ENCODE data around the gene NFATC2.

Gene NFATC2

GRCh38 chr20:51434026-51434425 lies 108.5 kb downstream of the NFATC2 start:
- Histone ChIP-seq H3K4me3 (ENCODE audit: insufficient read length, low read depth) (no peak overlapping the region), H3K4me1 (ENCODE audit: insufficient read depth, insufficient read length) (no peaks in the 10 kb centered on the region), H3K9me3 (ENCODE audit: insufficient read depth, low read length) (no peaks in the 10 kb centered on the region), H3K27me3 (ENCODE audit: insufficient read depth, insufficient read length) (no peaks in the 10 kb centered on the region), H3K9ac (ENCODE audit: insufficient read length, low read depth) (no peak overlapping the region), H3K36me3 (ENCODE audit: insufficient read depth, insufficient read length, low read length) (peaks cover 17% of the 10 kb centered on the region)
- no peak for DNase-seq (ENCODE audit: low read depth, low spot score)
- no peak for TF ChIP-seq YY1 (IDR thresholded peaks at IDR 0.05; ENCODE audit: insufficient read depth, insufficient read length)
- no peak for TF ChIP-seq ZNF274 (IDR thresholded peaks at IDR 0.05; ENCODE audit: low read depth, low read length)
- TF ChIP-seq SUZ12 (IDR thresholded peaks at IDR 0.05; ENCODE audit: extremely low read depth, insufficient read depth, insufficient read length): no peak

- Histone ChIP-seq H3K9ac (ENCODE audit: insufficient read length, low read depth) (no peak overlapping the region), H3K4me3 (ENCODE audit: insufficient read length, low read depth) (no peak overlapping the region), H3K27me3 (ENCODE audit: insufficient read depth, insufficient read length) (no peaks in the 10 kb centered on the region), H3K4me1 (ENCODE audit: insufficient read depth, insufficient read length) (peaks cover 7% of the 10 kb centered on the region), H3K9me3 (ENCODE audit: insufficient read depth, low read length) (no peaks in the 10 kb centered on the region), H3K36me3 (ENCODE audit: insufficient read depth, insufficient read length, low read length) (peaks cover 18% of the 10 kb centered on the region)
- TF ChIP-seq ZNF274 (IDR thresholded peaks at IDR 0.05; ENCODE audit: low read depth, low read length): no peak
- TF ChIP-seq YY1 (IDR thresholded peaks at IDR 0.05; ENCODE audit: insufficient read depth, insufficient read length): no peak
- no peak for TF ChIP-seq SUZ12 (IDR thresholded peaks at IDR 0.05; ENCODE audit: extremely low read depth, insufficient read depth, insufficient read length)
- DNase-seq (ENCODE audit: low read depth, low spot score): no peak
Observed at GRCh38 chr20:51432875-51433274, 109.6 kb downstream of the NFATC2 start.

DNA sequence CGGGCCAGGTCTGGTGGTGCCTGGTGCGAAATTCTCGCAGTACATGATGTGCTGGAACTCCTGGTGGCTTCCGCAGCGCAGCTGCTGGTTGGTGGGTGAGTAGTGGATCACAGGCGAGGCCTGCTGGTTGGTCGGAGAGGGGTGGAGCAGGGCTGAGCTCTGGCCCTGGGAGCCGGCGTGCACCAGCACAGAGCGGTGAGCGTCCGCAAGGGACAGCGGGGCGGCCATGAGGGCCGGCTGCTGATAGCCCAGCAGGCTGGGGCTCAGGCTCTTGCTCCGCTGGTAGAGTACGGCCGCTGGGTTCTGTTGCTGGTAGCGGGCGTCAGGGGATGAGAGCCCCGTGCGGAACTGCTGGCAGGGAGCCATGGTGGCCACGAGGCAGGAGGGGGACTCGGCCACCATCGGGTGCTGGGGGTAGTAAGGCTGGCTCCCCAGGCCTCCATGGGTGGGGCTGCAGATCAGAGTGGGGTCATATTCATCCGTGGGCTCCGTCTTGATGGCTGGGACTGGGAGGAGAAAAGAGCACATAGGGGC lies 110.2 kb downstream of the NFATC2 start:
- Histone ChIP-seq H3K4me3 (ENCODE audit: insufficient read length, low read depth) (no peak overlapping the region), H3K27me3 (ENCODE audit: insufficient read depth, insufficient read length) (no peaks in the 10 kb centered on the region), H3K4me1 (ENCODE audit: insufficient read depth, insufficient read length) (peaks cover 13% of the 10 kb centered on the region), H3K9me3 (ENCODE audit: insufficient read depth, low read length) (no peaks in the 10 kb centered on the region), H3K36me3 (ENCODE audit: insufficient read depth, insufficient read length, low read length) (peaks cover 18% of the 10 kb centered on the region), H3K9ac (ENCODE audit: insufficient read length, low read depth) (no peak overlapping the region)
- DNase-seq (ENCODE audit: low read depth, low spot score): no peak
- TF ChIP-seq SUZ12 (IDR thresholded peaks at IDR 0.05; ENCODE audit: extremely low read depth, insufficient read depth, insufficient read length) (no peak), ZNF274 (IDR thresholded peaks at IDR 0.05; ENCODE audit: low read depth, low read length) (no peak), YY1 (IDR thresholded peaks at IDR 0.05; ENCODE audit: insufficient read depth, insufficient read length) (no peak)

DNA sequence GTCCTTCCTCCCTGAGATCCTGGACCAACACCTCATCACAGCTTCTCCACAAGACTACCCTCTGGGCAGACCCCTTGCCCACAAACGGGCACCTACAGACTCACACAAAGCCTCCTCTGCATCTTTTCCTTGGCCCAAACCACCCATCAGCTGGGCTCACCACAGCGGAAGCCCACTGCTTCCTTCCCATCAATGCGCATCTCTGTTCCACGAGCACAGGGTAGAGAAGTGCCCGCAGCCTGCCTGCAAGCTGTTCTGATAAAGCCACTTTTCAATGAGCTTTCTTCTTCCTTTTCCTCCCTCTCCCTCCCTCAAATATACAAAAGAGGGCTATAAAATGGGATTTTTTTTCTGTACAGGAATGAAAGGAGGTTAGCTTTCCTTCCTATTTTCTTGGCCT lies 111.2 kb downstream of the NFATC2 start:
- DNase-seq (ENCODE audit: low read depth, low spot score): no peak
- no peaks in the 10 kb centered on the region for H3K9me3 ChIP-seq (ENCODE audit: insufficient read depth, low read length)
- no peak overlapping the region for H3K9ac ChIP-seq (ENCODE audit: insufficient read length, low read depth)
- peaks cover 18% of the 10 kb centered on the region for H3K36me3 ChIP-seq (ENCODE audit: insufficient read depth, insufficient read length, low read length)
- peaks cover 13% of the 10 kb centered on the region for H3K4me1 ChIP-seq (ENCODE audit: insufficient read depth, insufficient read length)
- no peaks in the 10 kb centered on the region for H3K27me3 ChIP-seq (ENCODE audit: insufficient read depth, insufficient read length)
- TF ChIP-seq YY1 (IDR thresholded peaks at IDR 0.05; ENCODE audit: insufficient read depth, insufficient read length) (no peak), ZNF274 (IDR thresholded peaks at IDR 0.05; ENCODE audit: low read depth, low read length) (no peak), SUZ12 (IDR thresholded peaks at IDR 0.05; ENCODE audit: extremely low read depth, insufficient read depth, insufficient read length) (no peak)
- no peak overlapping the region for H3K4me3 ChIP-seq (ENCODE audit: insufficient read length, low read depth)

GRCh38 chr20:51430198-51430950 lies 112.1 kb downstream of the NFATC2 start:
- H3K4me3 ChIP-seq (ENCODE audit: insufficient read length, low read depth): no peak overlapping the region
- DNase-seq (ENCODE audit: low read depth, low spot score): no peak
- no peaks in the 10 kb centered on the region for H3K27me3 ChIP-seq (ENCODE audit: insufficient read depth, insufficient read length)
- peaks cover 18% of the 10 kb centered on the region for H3K4me1 ChIP-seq (ENCODE audit: insufficient read depth, insufficient read length)
- H3K36me3 ChIP-seq (ENCODE audit: insufficient read depth, insufficient read length, low read length): peaks cover 18% of the 10 kb centered on the region
- no peak overlapping the region for H3K9ac ChIP-seq (ENCODE audit: insufficient read length, low read depth)
- no peaks in the 10 kb centered on the region for H3K9me3 ChIP-seq (ENCODE audit: insufficient read depth, low read length)
- TF ChIP-seq ZNF274 (IDR thresholded peaks at IDR 0.05; ENCODE audit: low read depth, low read length) (no peak), SUZ12 (IDR thresholded peaks at IDR 0.05; ENCODE audit: extremely low read depth, insufficient read depth, insufficient read length) (no peak), YY1 (IDR thresholded peaks at IDR 0.05; ENCODE audit: insufficient read depth, insufficient read length) (no peak)

DNA sequence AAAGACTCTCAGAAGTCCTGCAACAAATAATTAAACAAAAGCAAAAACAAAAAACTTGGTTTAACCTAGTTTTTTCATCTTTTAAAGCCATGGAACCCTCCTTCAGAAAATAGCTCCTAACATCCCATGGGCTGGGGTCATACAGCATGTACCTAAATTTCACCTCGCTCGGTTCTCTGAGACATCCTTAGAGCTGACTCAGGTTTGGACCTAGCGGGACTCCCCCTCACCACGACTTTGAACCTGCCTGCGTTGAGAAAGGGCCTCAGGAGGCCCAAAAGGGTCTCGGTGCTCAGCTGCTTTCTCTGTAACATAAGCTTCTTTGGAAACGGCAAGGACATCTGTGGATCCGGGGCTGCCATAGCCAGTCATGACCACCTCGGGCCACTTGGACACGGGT lies 112.8 kb downstream of the NFATC2 start:
- TF ChIP-seq ZNF274 (IDR thresholded peaks at IDR 0.05; ENCODE audit: low read depth, low read length) (no peak), YY1 (IDR thresholded peaks at IDR 0.05; ENCODE audit: insufficient read depth, insufficient read length) (no peak), SUZ12 (IDR thresholded peaks at IDR 0.05; ENCODE audit: extremely low read depth, insufficient read depth, insufficient read length) (no peak)

GRCh38 chr20:51429144-51429482 lies 113.4 kb downstream of the NFATC2 start:
- peaks cover 23% of the 10 kb centered on the region for H3K4me1 ChIP-seq (ENCODE audit: insufficient read depth, insufficient read length)
- no peak for DNase-seq (ENCODE audit: low read depth, low spot score)
- H3K4me3 ChIP-seq (ENCODE audit: insufficient read length, low read depth): no peak overlapping the region
- peaks cover 18% of the 10 kb centered on the region for H3K36me3 ChIP-seq (ENCODE audit: insufficient read depth, insufficient read length, low read length)
- H3K27me3 ChIP-seq (ENCODE audit: insufficient read depth, insufficient read length): no peaks in the 10 kb centered on the region
- no peak for TF ChIP-seq ZNF274 (IDR thresholded peaks at IDR 0.05; ENCODE audit: low read depth, low read length)
- TF ChIP-seq SUZ12 (IDR thresholded peaks at IDR 0.05; ENCODE audit: extremely low read depth, insufficient read depth, insufficient read length): no peak
- no peak for TF ChIP-seq YY1 (IDR thresholded peaks at IDR 0.05; ENCODE audit: insufficient read depth, insufficient read length)
- no peak overlapping the region for H3K9ac ChIP-seq (ENCODE audit: insufficient read length, low read depth)
- H3K9me3 ChIP-seq (ENCODE audit: insufficient read depth, low read length): no peaks in the 10 kb centered on the region

More for the DNA sequence above, 112.8 kb downstream of the NFATC2 start:
- Histone ChIP-seq H3K9me3 (ENCODE audit: insufficient read depth, low read length) (no peaks in the 10 kb centered on the region), H3K4me1 (ENCODE audit: insufficient read depth, insufficient read length) (peaks cover 20% of the 10 kb centered on the region), H3K9ac (ENCODE audit: insufficient read length, low read depth) (no peak overlapping the region), H3K27me3 (ENCODE audit: insufficient read depth, insufficient read length) (no peaks in the 10 kb centered on the region), H3K36me3 (ENCODE audit: insufficient read depth, insufficient read length, low read length) (peaks cover 18% of the 10 kb centered on the region), H3K4me3 (ENCODE audit: insufficient read length, low read depth) (no peak overlapping the region)
- DNase-seq (ENCODE audit: low read depth, low spot score): no peak

Data from NT2/D1 (cell line).